ENCODE results near the gene VEGFA.
A peak's percentile ranks its signal among the peaks of the same experiment; 100 is the strongest.

The VEGFA gene

GRCh38 chr6:43767553-43768505 lies 2.2 kb upstream of the VEGFA start:
- Histone ChIP-seq H3K9me3 (ENCODE audit: insufficient read depth, low read depth, low read length) (no peaks in the 10 kb centered on the region), H3K9ac (ENCODE audit: low read depth, low read length, poor library complexity, severe bottlenecking) (no peak overlapping the region), H2AFZ (ENCODE audit: low read length) (no peak overlapping the region), H3K27me3 (ENCODE audit: insufficient read depth, low read length, poor library complexity, severe bottlenecking) (no peaks in the 10 kb centered on the region), H3K4me2 (ENCODE audit: low read depth, low read length, poor library complexity, severe bottlenecking) (no peak overlapping the region), H3F3A (ENCODE audit: low read depth) (no peaks in the 10 kb centered on the region), H3K4me1 (ENCODE audit: insufficient read depth, low read length, poor library complexity, severe bottlenecking) (peaks cover 13% of the 10 kb centered on the region), H3K79me2 (ENCODE audit: insufficient read depth, low read length) (peaks cover 28% of the 10 kb centered on the region), H3K4me3 (ENCODE audit: low read length, poor library complexity, severe bottlenecking) (no peak overlapping the region), H4K20me1 (ENCODE audit: insufficient read depth, low read length, poor library complexity, severe bottlenecking) (peaks cover 6% of the 10 kb centered on the region), H3K9me2 (replicated peaks; ENCODE audit: low read depth, low read length) (no peaks in the 10 kb centered on the region), H3K36me3 (ENCODE audit: insufficient read depth, low read length) (no peaks in the 10 kb centered on the region)
- no peak for TF ChIP-seq EZH2phosphoT487 (IDR thresholded peaks at IDR 0.05; ENCODE audit: borderline replicate concordance)
- TF ChIP-seq, protein P1, sequence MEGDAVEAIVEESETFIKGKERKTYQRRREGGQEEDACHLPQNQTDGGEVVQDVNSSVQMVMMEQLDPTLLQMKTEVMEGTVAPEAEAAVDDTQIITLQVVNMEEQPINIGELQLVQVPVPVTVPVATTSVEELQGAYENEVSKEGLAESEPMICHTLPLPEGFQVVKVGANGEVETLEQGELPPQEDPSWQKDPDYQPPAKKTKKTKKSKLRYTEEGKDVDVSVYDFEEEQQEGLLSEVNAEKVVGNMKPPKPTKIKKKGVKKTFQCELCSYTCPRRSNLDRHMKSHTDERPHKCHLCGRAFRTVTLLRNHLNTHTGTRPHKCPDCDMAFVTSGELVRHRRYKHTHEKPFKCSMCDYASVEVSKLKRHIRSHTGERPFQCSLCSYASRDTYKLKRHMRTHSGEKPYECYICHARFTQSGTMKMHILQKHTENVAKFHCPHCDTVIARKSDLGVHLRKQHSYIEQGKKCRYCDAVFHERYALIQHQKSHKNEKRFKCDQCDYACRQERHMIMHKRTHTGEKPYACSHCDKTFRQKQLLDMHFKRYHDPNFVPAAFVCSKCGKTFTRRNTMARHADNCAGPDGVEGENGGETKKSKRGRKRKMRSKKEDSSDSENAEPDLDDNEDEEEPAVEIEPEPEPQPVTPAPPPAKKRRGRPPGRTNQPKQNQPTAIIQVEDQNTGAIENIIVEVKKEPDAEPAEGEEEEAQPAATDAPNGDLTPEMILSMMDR (conservative IDR thresholded peaks at IDR 0.05; ENCODE audit: low read length) = no peak

- Histone ChIP-seq H3K9ac (ENCODE audit: low read depth, low read length, poor library complexity, severe bottlenecking) (no peak overlapping the region), H3K36me3 (ENCODE audit: insufficient read depth, low read length) (no peaks in the 10 kb centered on the region), H3K9me3 (ENCODE audit: insufficient read depth, low read depth, low read length) (no peaks in the 10 kb centered on the region), H3K4me2 (ENCODE audit: low read depth, low read length, poor library complexity, severe bottlenecking) (no peak overlapping the region), H2AFZ (ENCODE audit: low read length) (no peak overlapping the region), H3K9me2 (replicated peaks; ENCODE audit: low read depth, low read length) (no peaks in the 10 kb centered on the region), H3K79me2 (ENCODE audit: insufficient read depth, low read length) (peaks cover 34% of the 10 kb centered on the region), H4K20me1 (ENCODE audit: insufficient read depth, low read length, poor library complexity, severe bottlenecking) (peaks cover 11% of the 10 kb centered on the region), H3K27me3 (ENCODE audit: insufficient read depth, low read length, poor library complexity, severe bottlenecking) (no peaks in the 10 kb centered on the region), H3K4me1 (ENCODE audit: insufficient read depth, low read length, poor library complexity, severe bottlenecking) (peaks cover 18% of the 10 kb centered on the region), H3K4me3 (ENCODE audit: low read length, poor library complexity, severe bottlenecking) (no peak overlapping the region), H3F3A (ENCODE audit: low read depth) (no peaks in the 10 kb centered on the region)
- TF ChIP-seq, protein P1 (conservative IDR thresholded peaks at IDR 0.05; ENCODE audit: low read length) = no peak
- TF ChIP-seq EZH2phosphoT487 (IDR thresholded peaks at IDR 0.05; ENCODE audit: borderline replicate concordance) = no peak
Observed at GRCh38 chr6:43768506-43768860, 1.5 kb upstream of the VEGFA start.

- H4K20me1 ChIP-seq (ENCODE audit: insufficient read depth, low read length, poor library complexity, severe bottlenecking) = peaks cover 17% of the 10 kb centered on the region
- H3K4me1 ChIP-seq (ENCODE audit: insufficient read depth, low read length, poor library complexity, severe bottlenecking) = peaks cover 24% of the 10 kb centered on the region
- no peak overlapping the region for H2AFZ ChIP-seq (ENCODE audit: low read length)
- no peaks in the 10 kb centered on the region for H3K27me3 ChIP-seq (ENCODE audit: insufficient read depth, low read length, poor library complexity, severe bottlenecking)
- no peaks in the 10 kb centered on the region for H3F3A ChIP-seq (ENCODE audit: low read depth)
- TF ChIP-seq, protein P1 (conservative IDR thresholded peaks at IDR 0.05; ENCODE audit: low read length) = no peak
- no peak for TF ChIP-seq EZH2phosphoT487 (IDR thresholded peaks at IDR 0.05; ENCODE audit: borderline replicate concordance)
- H3K4me2 ChIP-seq (ENCODE audit: low read depth, low read length, poor library complexity, severe bottlenecking) = peak overlapping the region; percentile 98
- H3K79me2 ChIP-seq (ENCODE audit: insufficient read depth, low read length) = peaks cover 40% of the 10 kb centered on the region
- H3K36me3 ChIP-seq (ENCODE audit: insufficient read depth, low read length) = no peaks in the 10 kb centered on the region
- H3K9ac ChIP-seq (ENCODE audit: low read depth, low read length, poor library complexity, severe bottlenecking) = no peak overlapping the region
- H3K4me3 ChIP-seq (ENCODE audit: low read length, poor library complexity, severe bottlenecking) = peak overlapping the region; percentile 87
- no peaks in the 10 kb centered on the region for H3K9me2 ChIP-seq (replicated peaks; ENCODE audit: low read depth, low read length)
- no peaks in the 10 kb centered on the region for H3K9me3 ChIP-seq (ENCODE audit: insufficient read depth, low read depth, low read length)
Observed at GRCh38 chr6:43768983-43769525, 957 bp upstream of the VEGFA start.

All from Loucy (cell line).